ENCODE measurements around the gene RAD51D. TPM values are rescaled to one million over a fixed set of nuclear protein-coding genes. Genes with fewer than 3 reads are reported as not detected.

Gene RAD51D
- total RNA-seq, 4 donors from 2014 or later, result 7.8 to 15.6 (median 12.5) TPM

DNA sequence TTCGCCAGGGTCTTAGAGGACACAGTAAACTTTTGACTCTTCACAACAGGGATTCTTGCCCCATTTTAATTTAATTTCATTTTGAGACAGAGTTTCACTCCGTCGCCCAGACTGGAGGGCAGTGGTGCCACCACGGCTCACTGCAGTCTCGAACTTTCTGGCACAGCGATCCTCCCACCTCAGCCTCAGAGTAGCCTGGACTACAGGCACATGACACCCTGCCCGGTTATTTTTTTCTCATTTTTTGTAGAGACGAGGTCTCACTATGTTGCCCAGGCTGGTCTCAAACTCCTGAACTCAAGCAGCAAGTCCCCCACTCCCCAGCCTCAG is 22.8 kb upstream of the RAD51D start:
- WGBS, 2 donors, result 69 to 72% methylated on average over 8 of the region's 8 CpGs
- intact Hi-C loops (cut with DNase I), result no loop called here
- H3K36me3 ChIP-seq, result peaks cover 5 to 16% of the 10 kb centered on the region in 2 donors
- no peaks in the 10 kb centered on the region for H3K9me3 ChIP-seq
- peaks cover 10 to 11% of the 10 kb centered on the region in 2 donors for H3K4me1 ChIP-seq
- H3K4me3 ChIP-seq (replicated peaks in 1 of 3), result peak overlapping the region in 1 of 3 donors; percentile 72
- no peak for DNase-seq
- no peaks in the 10 kb centered on the region for H3K27me3 ChIP-seq
- TF ChIP-seq POLR2A (IDR thresholded peaks at IDR 0.05), result no peak
- TF ChIP-seq, protein P1, sequence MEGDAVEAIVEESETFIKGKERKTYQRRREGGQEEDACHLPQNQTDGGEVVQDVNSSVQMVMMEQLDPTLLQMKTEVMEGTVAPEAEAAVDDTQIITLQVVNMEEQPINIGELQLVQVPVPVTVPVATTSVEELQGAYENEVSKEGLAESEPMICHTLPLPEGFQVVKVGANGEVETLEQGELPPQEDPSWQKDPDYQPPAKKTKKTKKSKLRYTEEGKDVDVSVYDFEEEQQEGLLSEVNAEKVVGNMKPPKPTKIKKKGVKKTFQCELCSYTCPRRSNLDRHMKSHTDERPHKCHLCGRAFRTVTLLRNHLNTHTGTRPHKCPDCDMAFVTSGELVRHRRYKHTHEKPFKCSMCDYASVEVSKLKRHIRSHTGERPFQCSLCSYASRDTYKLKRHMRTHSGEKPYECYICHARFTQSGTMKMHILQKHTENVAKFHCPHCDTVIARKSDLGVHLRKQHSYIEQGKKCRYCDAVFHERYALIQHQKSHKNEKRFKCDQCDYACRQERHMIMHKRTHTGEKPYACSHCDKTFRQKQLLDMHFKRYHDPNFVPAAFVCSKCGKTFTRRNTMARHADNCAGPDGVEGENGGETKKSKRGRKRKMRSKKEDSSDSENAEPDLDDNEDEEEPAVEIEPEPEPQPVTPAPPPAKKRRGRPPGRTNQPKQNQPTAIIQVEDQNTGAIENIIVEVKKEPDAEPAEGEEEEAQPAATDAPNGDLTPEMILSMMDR (IDR thresholded peaks at IDR 0.05), result peak in 1 of 6 experiments; percentile 8
- H3K27ac ChIP-seq, result no peak overlapping the region

DNA sequence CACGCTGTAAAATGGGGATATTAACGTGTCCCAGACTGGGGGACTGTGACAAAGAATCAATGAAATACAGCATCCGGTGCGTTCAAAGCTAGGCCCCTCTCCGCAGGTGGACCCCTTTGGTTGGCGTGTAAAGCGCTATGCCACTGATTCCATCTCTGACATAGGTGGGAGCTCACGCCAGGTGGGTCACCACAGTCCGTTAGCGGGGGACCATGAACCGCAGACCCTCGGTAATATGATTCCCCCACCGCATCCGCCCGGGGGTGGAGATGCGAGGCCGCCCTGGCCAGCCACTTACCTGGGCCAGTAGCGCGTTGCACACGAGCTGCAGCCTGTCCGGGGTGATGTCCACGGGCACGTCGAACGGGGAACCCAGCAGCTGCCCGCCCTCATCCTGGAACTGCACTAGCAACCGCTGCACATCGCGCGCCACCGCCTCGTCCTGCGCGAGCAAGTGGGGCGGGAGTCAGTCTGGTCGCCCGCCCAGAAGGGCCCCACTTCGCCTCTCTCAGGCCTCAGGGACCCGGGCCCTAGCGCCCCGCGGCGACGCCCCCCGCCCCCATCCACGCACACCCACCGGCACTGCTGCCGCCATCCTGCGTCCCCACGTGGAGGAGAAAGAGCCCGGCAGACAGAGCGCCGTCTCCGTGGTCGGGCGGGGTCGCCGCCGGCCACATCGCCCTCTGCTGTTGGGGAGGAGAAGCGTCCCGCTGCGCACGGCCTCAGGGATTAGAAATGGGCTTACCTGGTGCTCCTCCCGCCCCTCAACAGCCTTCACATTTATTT is 22.2 kb upstream of the RAD51D start, which contains the start of gene NLE1:
Gene NLE1 (minus strand): TSS at position 623 of the 786 bp plus-strand sequence. CDS start 28 bp downstream, at position 595.
- TF ChIP-seq, protein P1 (IDR thresholded peaks at IDR 0.05), result peak; percentile 59 to 96 (median 90)
- peak in 1 of 2 donors; percentile 16 for TF ChIP-seq POLR2A (IDR thresholded peaks at IDR 0.05)
- Histone ChIP-seq H3K4me1 (peaks cover 10 to 11% of the 10 kb centered on the region in 2 donors), H3K36me3 (peaks cover 10 to 21% of the 10 kb centered on the region in 2 donors), H3K27me3 (no peaks in the 10 kb centered on the region), H3K9me3 (no peaks in the 10 kb centered on the region), H3K4me3 (replicated peaks in 1 of 3) (peak within 1 kb of the TSS; percentile 63 to 72 (median 65)), H3K27ac (no peak within 1 kb of the TSS)
- intact Hi-C loops (cut with DNase I), result no loop called here
- peak; percentile 68 to 77 for DNase-seq
- WGBS, 2 donors, result 1% methylated on average over 29 to 44 of the region's 65 CpGs

GRCh38 chr17:35138218-35138617 is 18.6 kb upstream of the RAD51D start:
- no peak for DNase-seq
- 95 to 97% methylated on average over 6 of the region's 6 CpGs for WGBS, 2 donors
- Histone ChIP-seq H3K27ac (no peak overlapping the region), H3K36me3 (peaks cover 30 to 54% of the 10 kb centered on the region in 2 donors), H3K27me3 (no peaks in the 10 kb centered on the region), H3K4me1 (peaks cover 10 to 11% of the 10 kb centered on the region in 2 donors), H3K4me3 (replicated peaks in 1 of 3) (no peak overlapping the region), H3K9me3 (no peaks in the 10 kb centered on the region)
- intact Hi-C loops (cut with DNase I), result no loop called here
- TF ChIP-seq, protein P1 (IDR thresholded peaks at IDR 0.05), result no peak
- TF ChIP-seq POLR2A (IDR thresholded peaks at IDR 0.05), result no peak

DNA sequence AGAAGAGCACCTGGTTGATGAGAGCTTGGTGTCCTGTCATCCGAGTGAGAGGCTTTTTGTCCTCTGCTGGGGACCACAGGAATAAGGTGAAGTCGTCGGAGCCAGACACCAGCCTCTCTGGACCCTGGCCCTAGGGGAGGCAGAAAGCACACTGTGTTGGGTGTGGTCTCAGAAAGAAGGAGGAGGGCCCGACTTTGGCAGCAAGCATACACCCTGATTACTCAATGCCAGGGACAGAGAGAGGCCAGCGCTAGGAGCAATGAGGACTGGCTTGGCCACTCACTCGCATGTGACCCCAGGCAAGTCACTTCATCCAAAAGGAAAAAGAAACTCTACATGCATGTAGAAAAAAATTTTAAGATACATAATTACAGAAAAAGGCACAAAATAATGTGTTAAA is 15.7 kb upstream of the RAD51D start:
- WGBS, 2 donors, result 95 to 97% methylated on average over 6 of the region's 6 CpGs

More for the DNA sequence above, 15.7 kb upstream of the RAD51D start:
- no peak for DNase-seq
- Histone ChIP-seq H3K27ac (no peak overlapping the region), H3K27me3 (no peaks in the 10 kb centered on the region), H3K4me3 (replicated peaks in 1 of 3) (no peak overlapping the region), H3K4me1 (no peaks in the 10 kb centered on the region), H3K36me3 (peaks cover 36 to 68% of the 10 kb centered on the region in 2 donors), H3K9me3 (no peaks in the 10 kb centered on the region)
- no peak for TF ChIP-seq POLR2A (IDR thresholded peaks at IDR 0.05)
- TF ChIP-seq, protein P1 (IDR thresholded peaks at IDR 0.05), result no peak
- intact Hi-C loops (cut with DNase I), result no loop called here
